A673 (cell line): Measurements from ENCODE around the gene AGAP5. TPM values are rescaled to one million over a fixed set of nuclear protein-coding genes. Genes with fewer than 3 reads are reported as not detected.

Experiments used
- BruUV-seq: library from RNA; stranded (reverse); fragments of 400-500 nt; replicated peaks from 2 replicates; lab custom pipeline; 2021; lab: Mats Ljungman, UMichigan
- CTCF ChIA-PET: fragments of 300-600 bp; sonication (Branson Sonifier 250); formaldehyde crosslinking; loops from one replicate; lab custom pipeline; 2022; ENCODE audit warnings: antibody characterized with exemption; lab: Charles Lee
- POLR2A ChIA-PET: fragments of 300-600 bp; sonication (Branson Sonifier 250); formaldehyde crosslinking; loops from one replicate; lab custom pipeline; 2022; ENCODE audit warnings: antibody characterized with exemption; ENCODE audit not compliant: low non-redundant PET; lab: Charles Lee
- DNase-seq: peaks from one replicate; pipeline ENCODE4 v3.0.0-alpha.2; 2015; ENCODE audit warnings: low spot score
- H3K27ac ChIP-seq: fragments of 200-600 bp; sonication (generic); 2 replicates; pipeline ENCODE4 v1.5.1; 2016; ENCODE audit warnings: mixed run types, low read depth, mild to moderate bottlenecking, mixed read lengths, antibody characterized with exemption, low read length; ENCODE audit not compliant: poor library complexity, severe bottlenecking
- H3K27me3 ChIP-seq: fragments of 200-600 bp; sonication (generic); replicated peaks from 2 replicates; pipeline ENCODE4 v1.6.1; 2017; ENCODE audit warnings: mixed run types, low read depth, mild to moderate bottlenecking, mixed read lengths, antibody characterized with exemption, low read length; ENCODE audit not compliant: insufficient read depth, poor library complexity
- H3K36me3 ChIP-seq: fragments of 200-600 bp; sonication (generic); 2 replicates; pipeline ENCODE4 v1.6.1; 2016; ENCODE audit warnings: mixed run types, mild to moderate bottlenecking, mixed read lengths, antibody characterized with exemption, low read length; ENCODE audit not compliant: insufficient read depth, poor library complexity, severe bottlenecking
- H3K4me1 ChIP-seq: fragments of 200-600 bp; sonication (generic); 2 replicates; pipeline ENCODE4 v1.6.1; 2017; ENCODE audit warnings: mixed run types, mild to moderate bottlenecking, mixed read lengths, antibody characterized with exemption, low read length; ENCODE audit not compliant: insufficient read depth, poor library complexity, severe bottlenecking
- H3K4me3 ChIP-seq: fragments of 200-600 bp; sonication (generic); 2 replicates; pipeline ENCODE4 v1.5.1; 2016; ENCODE audit warnings: low read depth, mixed run types, mild to moderate bottlenecking, mixed read lengths, low read length; ENCODE audit not compliant: poor library complexity, severe bottlenecking
- H3K9me3 ChIP-seq: fragments of 200-600 bp; sonication (generic); 2 replicates; pipeline ENCODE4 v1.6.1; 2016; ENCODE audit warnings: mixed run types, low read depth, mild to moderate bottlenecking, mixed read lengths, antibody characterized with exemption, low read length; ENCODE audit not compliant: poor library complexity, severe bottlenecking
- CTCF ChIP-seq: fragments of 300-800, 200-600 bp; sonication (generic); conservative IDR thresholded peaks from 2 replicates; pipeline ENCODE4 v1.5.1; 2017; ENCODE audit warnings: low read depth, mild to moderate bottlenecking, antibody characterized with exemption, low read length, moderate library complexity, mixed read lengths
- EZH2 ChIP-seq: fragments of 200-600 bp; sonication (generic); IDR thresholded peaks from 2 replicates; pipeline ENCODE4 v1.6.1; 2017; ENCODE audit warnings: borderline replicate concordance, low read depth, mild to moderate bottlenecking, mixed read lengths, antibody characterized with exemption, low read length; ENCODE audit not compliant: poor library complexity, severe bottlenecking
- intact Hi-C: fragments of 100-400 bp; cut with micrococcal nuclease; formaldehyde crosslinking; loops from one replicate; pipeline ENCODE4 v1.10.0; 2022; ENCODE audit not compliant: unreplicated experiment
- total RNA-seq: library from RNA; stranded (reverse); gene quantifications from 2 replicates; pipeline ENCODE4 v1.2.3, GENCODE V29; 2021

The AGAP5 gene
- total RNA-seq, 1 experiment from 2014 or later: 6.4 TPM

GRCh38 chr10:73734796-73735305, 36.9 kb upstream of the AGAP5 start:
- CTCF ChIA-PET: no interaction called here
- Histone ChIP-seq H3K27me3 (no peaks in the 10 kb centered on the region), H3K9me3 (no peaks in the 10 kb centered on the region), H3K4me3 (no peak overlapping the region), H3K27ac (no peak overlapping the region), H3K4me1 (no peaks in the 10 kb centered on the region), H3K36me3 (peaks cover 9% of the 10 kb centered on the region)
- BruUV-seq: no TSS peak
- TF ChIP-seq CTCF (no peak), EZH2 (no peak)
- no peak for DNase-seq
- POLR2A ChIA-PET: no interaction called here
- intact Hi-C loops: no loop called here

GRCh38 chr10:73734028-73734720, 36.3 kb upstream of the AGAP5 start:
- intact Hi-C loops: no loop called here
- DNase-seq: no peak
- Histone ChIP-seq H3K27me3 (no peaks in the 10 kb centered on the region), H3K9me3 (no peaks in the 10 kb centered on the region), H3K4me3 (no peak overlapping the region), H3K4me1 (no peaks in the 10 kb centered on the region), H3K27ac (no peak overlapping the region), H3K36me3 (peaks cover 9% of the 10 kb centered on the region)
- CTCF ChIA-PET: no interaction called here
- BruUV-seq: no TSS peak
- TF ChIP-seq CTCF (no peak), EZH2 (no peak)
- POLR2A ChIA-PET: no interaction called here

GRCh38 chr10:73732931-73733623, 35.2 kb upstream of the AGAP5 start:
- H3K4me3 ChIP-seq: no peak overlapping the region
- H3K27me3 ChIP-seq: no peaks in the 10 kb centered on the region
- BruUV-seq: no TSS peak
- ChIA-PET POLR2A (no interaction called here), CTCF (interaction anchor here (0.6 kb wide), 1 partner anchor 642 kb away, joined by 3 read pairs; no protein-coding TSS in a partner anchor)
- H3K27ac ChIP-seq: no peak overlapping the region
- no peaks in the 10 kb centered on the region for H3K9me3 ChIP-seq
- peaks cover 11% of the 10 kb centered on the region for H3K36me3 ChIP-seq
- intact Hi-C loops: no loop called here
- H3K4me1 ChIP-seq: no peaks in the 10 kb centered on the region
- TF ChIP-seq EZH2 (no peak), CTCF (no peak)
- no peak for DNase-seq
